ELR (cell line): ENCODE results near the gene TSPAN11.
A peak's percentile ranks its signal among the peaks of the same experiment; 100 is the strongest.

Experiments used
- DNase-seq: peaks from one replicate; pipeline ENCODE4 v3.0.0-alpha.2; 2015; ENCODE audit warnings: low read depth

The TSPAN11 gene

GRCh38 chr12:30979371-30980259 is 53.1 kb downstream of the TSPAN11 start:
- no peak for DNase-seq

GRCh38 chr12:30980955-30981662 is 54.6 kb downstream of the TSPAN11 start:
- DNase-seq: no peak

- no peak for DNase-seq
These were observed 55.9 kb downstream of the TSPAN11 start for GRCh38 chr12:30982413-30982812.

DNA sequence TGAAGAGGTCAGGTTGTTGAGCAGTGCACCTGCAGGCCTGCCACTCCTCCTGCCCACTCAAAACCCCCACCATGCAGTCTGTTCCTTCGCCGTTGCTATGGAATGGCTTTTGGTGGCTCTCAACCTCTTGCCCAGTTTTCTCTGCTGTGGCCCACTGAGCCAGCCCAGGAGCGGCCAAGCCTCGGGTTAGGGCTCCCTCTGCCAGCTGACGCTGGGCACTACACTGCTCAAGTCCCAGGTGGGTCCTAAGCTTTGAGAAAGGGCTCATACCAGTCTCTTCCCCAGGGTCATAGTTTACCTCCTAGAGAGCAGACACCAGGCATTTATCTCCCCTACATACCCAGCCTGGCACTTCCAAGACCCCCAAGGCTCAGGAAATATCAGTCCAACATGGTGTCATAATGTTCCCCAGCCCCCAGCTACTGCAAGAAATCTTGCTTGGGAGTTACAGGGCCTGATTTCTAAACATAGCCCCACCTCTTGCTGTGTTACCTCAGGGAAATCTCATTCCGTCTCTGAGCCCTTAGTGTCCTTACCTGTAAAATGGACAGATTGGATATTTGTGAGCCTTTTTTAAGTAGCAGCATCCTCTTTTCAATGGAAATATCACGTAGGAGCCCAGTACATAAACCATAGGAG is 59.4 kb downstream of the TSPAN11 start:
- DNase-seq: peak; percentile 61

- no peak for DNase-seq
These were observed 61.5 kb downstream of the TSPAN11 start for GRCh38 chr12:30988086-30988485.

DNA sequence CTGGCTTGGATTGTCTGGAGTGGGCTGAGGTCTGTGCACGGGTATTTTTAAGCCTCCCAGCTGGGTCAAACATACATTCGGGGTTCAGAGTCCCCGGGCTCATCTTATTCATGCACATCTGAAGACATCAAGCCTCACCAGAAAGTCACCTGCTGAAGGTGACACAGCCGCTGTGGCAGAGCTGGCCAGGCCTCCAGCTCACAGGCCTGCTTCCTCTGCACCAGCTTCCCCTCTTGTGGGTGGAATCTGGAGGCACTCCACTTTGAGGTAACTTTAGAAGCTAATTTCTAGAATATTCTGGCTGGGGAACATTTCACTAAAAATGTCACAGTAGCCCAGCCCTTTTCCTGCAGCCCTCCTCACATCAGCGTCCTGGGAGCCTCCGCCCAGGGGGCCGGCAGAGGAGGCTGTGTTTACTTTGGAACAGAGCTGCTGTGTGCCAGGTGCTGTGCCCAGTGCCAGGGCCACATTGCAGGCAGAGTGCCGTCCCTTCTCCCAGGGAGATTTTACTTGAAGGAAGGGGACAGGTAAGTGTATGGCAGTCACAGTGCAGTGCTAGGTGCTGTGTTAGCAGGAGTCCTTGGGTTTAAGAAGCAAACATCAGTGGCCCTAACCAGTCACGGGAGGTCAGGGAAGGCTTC is 62.2 kb downstream of the TSPAN11 start:
- DNase-seq: no peak

DNA sequence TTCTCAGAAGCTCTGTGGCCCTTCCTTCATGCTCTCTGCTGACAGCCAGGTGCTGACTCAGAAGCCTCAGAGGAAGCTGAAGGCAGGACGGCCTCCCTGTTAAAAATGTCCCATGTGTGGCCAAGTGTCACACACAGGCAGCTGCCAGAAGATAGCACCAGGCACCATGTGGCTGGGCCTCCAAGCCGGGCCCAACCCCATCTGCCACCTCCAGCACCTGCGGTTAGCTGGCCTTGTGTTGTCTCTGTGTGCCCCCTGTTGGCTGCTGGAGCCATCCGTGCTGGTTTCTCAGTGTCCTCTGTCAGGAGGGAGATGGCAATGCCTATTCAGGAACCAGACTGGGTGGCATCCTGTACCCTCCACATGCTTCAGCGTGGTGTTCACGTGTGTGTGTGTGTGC is 63.2 kb downstream of the TSPAN11 start:
- DNase-seq: peak; percentile 28

- DNase-seq: no peak
These were observed 63.8 kb downstream of the TSPAN11 start for GRCh38 chr12:30990316-30990715.

GRCh38 chr12:30990776-30991175 is 64.2 kb downstream of the TSPAN11 start:
- no peak for DNase-seq

DNA sequence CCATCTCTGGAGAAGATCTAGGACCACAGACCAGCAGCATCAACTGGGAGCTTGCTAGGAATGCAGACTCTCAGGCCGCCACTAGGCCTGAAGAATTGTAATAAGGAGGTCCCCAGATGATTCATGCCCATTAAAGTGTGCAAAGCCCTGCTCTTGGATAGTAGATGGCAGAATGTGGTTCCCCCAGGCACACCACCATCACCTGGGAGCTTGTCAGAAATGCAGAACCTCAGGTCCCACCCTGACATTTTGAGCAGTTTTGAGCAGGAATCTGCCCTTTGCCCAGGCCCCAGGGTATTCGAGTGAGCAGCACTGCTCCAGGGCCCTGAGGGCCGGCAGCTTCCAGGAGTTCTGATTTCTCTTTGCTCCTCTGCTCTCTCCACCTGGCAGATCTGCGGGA is 64.9 kb downstream of the TSPAN11 start:
- no peak for DNase-seq

GRCh38 chr12:30992381-30992780 is 65.8 kb downstream of the TSPAN11 start:
- no peak for DNase-seq

GRCh38 chr12:30993766-30994165 is 67.2 kb downstream of the TSPAN11 start:
- DNase-seq: no peak

GRCh38 chr12:30994274-30994673 is 67.7 kb downstream of the TSPAN11 start:
- DNase-seq: no peak

- peak; percentile 50 for DNase-seq
These were observed 69.7 kb downstream of the TSPAN11 start for GRCh38 chr12:30996255-30996654.

GRCh38 chr12:30996752-30997151 is 70.2 kb downstream of the TSPAN11 start:
- no peak for DNase-seq

GRCh38 chr12:30997685-30998440 is 71.3 kb downstream of the TSPAN11 start:
- DNase-seq: no peak

- DNase-seq: no peak
These were observed 72.5 kb downstream of the TSPAN11 start for GRCh38 chr12:30999011-30999410.

DNA sequence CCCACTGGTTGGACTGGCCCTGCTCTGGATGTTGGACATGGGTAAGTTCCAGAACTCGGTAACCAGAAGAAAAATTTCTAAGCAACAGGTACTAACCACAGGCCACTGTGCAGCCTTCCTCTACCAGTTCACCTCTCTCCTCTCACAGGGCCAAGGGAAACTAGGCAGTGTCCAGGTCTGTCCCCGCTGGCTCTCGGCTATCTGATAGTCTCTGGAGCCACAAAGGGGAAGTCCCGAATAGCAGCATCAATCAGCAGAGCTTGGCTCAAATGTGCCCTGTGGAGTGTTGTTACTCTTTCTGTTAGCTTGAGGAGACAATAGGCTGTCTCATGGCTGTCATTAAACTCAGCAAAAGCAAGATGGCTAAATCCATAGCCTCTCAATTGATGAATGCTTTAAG is 73.2 kb downstream of the TSPAN11 start:
- DNase-seq: no peak

GRCh38 chr12:31000751-31001150 is 74.2 kb downstream of the TSPAN11 start:
- peak; percentile 70 for DNase-seq

- DNase-seq: no peak
These were observed 75.2 kb downstream of the TSPAN11 start for GRCh38 chr12:31001581-31002360.

DNA sequence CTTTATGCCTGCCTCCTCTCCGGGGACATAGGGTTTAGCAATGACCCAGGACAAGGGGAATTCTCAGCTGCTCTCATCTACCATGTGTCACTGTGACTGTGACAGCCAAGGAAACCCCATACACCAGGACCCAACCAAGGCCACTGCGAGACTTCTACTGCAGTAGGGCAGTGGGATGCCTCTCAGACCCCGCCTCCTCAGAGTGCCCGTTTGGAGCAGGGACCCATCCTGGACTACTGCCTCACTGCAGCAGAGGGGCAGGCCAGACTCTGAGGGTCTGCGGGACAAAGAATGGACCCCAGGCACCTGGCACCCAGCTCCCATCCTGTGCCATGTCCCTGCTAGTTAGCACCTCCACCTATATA is 75.8 kb downstream of the TSPAN11 start:
- DNase-seq: no peak
